Loucy (cell line): Measurements from ENCODE around the gene LPP.

Experiments
- H2AFZ ChIP-seq: fragments of 200-600 bp; sonication (generic); 2 replicates; pipeline ENCODE4 v1.6.0; 2016; ENCODE audit warnings: antibody characterized with exemption, mild to moderate bottlenecking, low read length, moderate library complexity
- H3F3A ChIP-seq: fragments of 200-600 bp; 2 replicates; pipeline ENCODE4 v1.6.0; 2016; ENCODE audit warnings: antibody characterized with exemption, low read depth, mild to moderate bottlenecking
- H3K27me3 ChIP-seq: fragments of 200-600 bp; sonication (generic); 2 replicates; pipeline ENCODE4 v1.6.1; 2014; ENCODE audit warnings: low read length, mild to moderate bottlenecking; ENCODE audit not compliant: insufficient read depth, poor library complexity, severe bottlenecking
- H3K36me3 ChIP-seq: fragments of 200-600 bp; sonication (generic); 2 replicates; pipeline ENCODE4 v1.6.1; 2016; ENCODE audit warnings: low read length; ENCODE audit not compliant: insufficient read depth
- H3K4me1 ChIP-seq: fragments of 200-600 bp; sonication (generic); 2 replicates; pipeline ENCODE4 v1.5.1; 2014; ENCODE audit warnings: low read length, mild to moderate bottlenecking; ENCODE audit not compliant: insufficient read depth, poor library complexity, severe bottlenecking
- H3K4me2 ChIP-seq: fragments of 200-600 bp; sonication (generic); 2 replicates; pipeline ENCODE4 v1.6.0; 2014; ENCODE audit warnings: antibody characterized with exemption, low read length, low read depth, mild to moderate bottlenecking; ENCODE audit not compliant: poor library complexity, severe bottlenecking
- H3K4me3 ChIP-seq: fragments of 200-600 bp; sonication (generic); 2 replicates; pipeline ENCODE4 v1.5.1; 2014; ENCODE audit warnings: low read length, mild to moderate bottlenecking, mixed read lengths; ENCODE audit not compliant: poor library complexity, severe bottlenecking
- H3K79me2 ChIP-seq: fragments of 200-600 bp; sonication (generic); 2 replicates; pipeline ENCODE4 v1.6.1; 2014; ENCODE audit warnings: low read length; ENCODE audit not compliant: insufficient read depth
- H3K9ac ChIP-seq: fragments of 200-600 bp; sonication (generic); 2 replicates; pipeline ENCODE4 v1.6.0; 2014; ENCODE audit warnings: mild to moderate bottlenecking, low read depth, low read length, moderate library complexity; ENCODE audit not compliant: poor library complexity, severe bottlenecking
- H3K9me2 ChIP-seq: fragments of 200-600 bp; sonication (generic); replicated peaks from 2 replicates; pipeline ENCODE4 v1.6.1; 2016; ENCODE audit warnings: low read depth, low read length, mixed read lengths
- H3K9me3 ChIP-seq: fragments of 200-600 bp; sonication (generic); 2 replicates; pipeline ENCODE4 v1.6.1; 2014; ENCODE audit warnings: mild to moderate bottlenecking, antibody characterized with exemption, low read length, low read depth; ENCODE audit not compliant: insufficient read depth
- H4K20me1 ChIP-seq: fragments of 200-600 bp; sonication (generic); 2 replicates; pipeline ENCODE4 v1.6.0; 2014; ENCODE audit warnings: antibody characterized with exemption, low read length, mild to moderate bottlenecking; ENCODE audit not compliant: insufficient read depth, poor library complexity, severe bottlenecking
- EZH2phosphoT487 ChIP-seq: fragments of 200-600 bp; IDR thresholded peaks from 2 replicates; pipeline ENCODE4 v1.6.1; 2018; ENCODE audit warnings: antibody characterized with exemption, mild to moderate bottlenecking, moderate library complexity, borderline replicate concordance
- TF ChIP-seq, protein P1 (sequence below): fragments of 200-600 bp; sonication (generic); conservative IDR thresholded peaks from 2 replicates; pipeline ENCODE4 v1.5.1; 2014; ENCODE audit warnings: mild to moderate bottlenecking, antibody characterized with exemption, low read length

LPP gene

GRCh38 chr3:188491276-188491687, 337.3 kb downstream of the LPP start:
- H3F3A ChIP-seq, result no peaks in the 10 kb centered on the region
- H3K9ac ChIP-seq, result no peak overlapping the region
- H3K9me2 ChIP-seq, result no peaks in the 10 kb centered on the region
- H3K36me3 ChIP-seq, result peaks cover 12% of the 10 kb centered on the region
- no peaks in the 10 kb centered on the region for H3K9me3 ChIP-seq
- H3K4me2 ChIP-seq, result no peak overlapping the region
- no peak overlapping the region for H2AFZ ChIP-seq
- no peaks in the 10 kb centered on the region for H3K79me2 ChIP-seq
- no peaks in the 10 kb centered on the region for H4K20me1 ChIP-seq
- H3K4me3 ChIP-seq, result no peak overlapping the region
- H3K4me1 ChIP-seq, result peaks cover 5% of the 10 kb centered on the region
- TF ChIP-seq, protein P1, sequence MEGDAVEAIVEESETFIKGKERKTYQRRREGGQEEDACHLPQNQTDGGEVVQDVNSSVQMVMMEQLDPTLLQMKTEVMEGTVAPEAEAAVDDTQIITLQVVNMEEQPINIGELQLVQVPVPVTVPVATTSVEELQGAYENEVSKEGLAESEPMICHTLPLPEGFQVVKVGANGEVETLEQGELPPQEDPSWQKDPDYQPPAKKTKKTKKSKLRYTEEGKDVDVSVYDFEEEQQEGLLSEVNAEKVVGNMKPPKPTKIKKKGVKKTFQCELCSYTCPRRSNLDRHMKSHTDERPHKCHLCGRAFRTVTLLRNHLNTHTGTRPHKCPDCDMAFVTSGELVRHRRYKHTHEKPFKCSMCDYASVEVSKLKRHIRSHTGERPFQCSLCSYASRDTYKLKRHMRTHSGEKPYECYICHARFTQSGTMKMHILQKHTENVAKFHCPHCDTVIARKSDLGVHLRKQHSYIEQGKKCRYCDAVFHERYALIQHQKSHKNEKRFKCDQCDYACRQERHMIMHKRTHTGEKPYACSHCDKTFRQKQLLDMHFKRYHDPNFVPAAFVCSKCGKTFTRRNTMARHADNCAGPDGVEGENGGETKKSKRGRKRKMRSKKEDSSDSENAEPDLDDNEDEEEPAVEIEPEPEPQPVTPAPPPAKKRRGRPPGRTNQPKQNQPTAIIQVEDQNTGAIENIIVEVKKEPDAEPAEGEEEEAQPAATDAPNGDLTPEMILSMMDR, result no peak
- TF ChIP-seq EZH2phosphoT487, result no peak
- no peaks in the 10 kb centered on the region for H3K27me3 ChIP-seq

DNA sequence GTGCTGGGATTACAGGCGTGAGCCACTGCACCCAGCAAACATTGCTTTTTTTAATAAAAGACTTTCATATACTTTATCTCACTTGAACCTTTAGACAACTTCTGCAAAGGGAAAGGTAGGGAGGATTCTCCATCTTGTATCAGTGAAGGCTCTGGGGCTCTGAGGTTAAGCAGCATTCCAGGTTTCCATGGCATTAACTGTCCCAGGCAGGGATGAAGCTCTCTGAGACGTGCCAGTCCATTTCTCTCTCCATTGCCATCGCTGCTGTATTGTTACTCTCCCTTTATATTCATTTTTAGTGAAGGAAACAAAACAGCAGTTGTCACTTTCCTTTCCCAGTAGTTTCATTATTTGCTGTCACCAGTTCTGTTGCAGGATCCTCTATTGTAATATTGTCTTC, 342.4 kb downstream of the LPP start:
- no peaks in the 10 kb centered on the region for H3K9me3 ChIP-seq
- H3K4me1 ChIP-seq, result peaks cover 5% of the 10 kb centered on the region
- no peak overlapping the region for H3K9ac ChIP-seq
- H3K4me3 ChIP-seq, result no peak overlapping the region
- no peaks in the 10 kb centered on the region for H3F3A ChIP-seq
- H3K27me3 ChIP-seq, result no peaks in the 10 kb centered on the region
- no peak for TF ChIP-seq EZH2phosphoT487
- TF ChIP-seq, protein P1, result no peak
- no peaks in the 10 kb centered on the region for H4K20me1 ChIP-seq
- no peaks in the 10 kb centered on the region for H3K79me2 ChIP-seq
- H3K9me2 ChIP-seq, result no peaks in the 10 kb centered on the region
- H3K36me3 ChIP-seq, result peaks cover 6% of the 10 kb centered on the region; the same call in 1 of the 2 replicates
- no peak overlapping the region for H3K4me2 ChIP-seq
- H2AFZ ChIP-seq, result no peak overlapping the region

- Histone ChIP-seq H3K4me3 (no peak overlapping the region), H3K36me3 (no peaks in the 10 kb centered on the region; the same call in 1 of the 2 replicates), H3K4me2 (no peak overlapping the region), H3K27me3 (no peaks in the 10 kb centered on the region), H3K79me2 (no peaks in the 10 kb centered on the region), H3K9ac (no peak overlapping the region), H4K20me1 (no peaks in the 10 kb centered on the region), H3K9me3 (no peaks in the 10 kb centered on the region), H3K9me2 (no peaks in the 10 kb centered on the region), H3F3A (no peaks in the 10 kb centered on the region), H3K4me1 (peaks cover 5% of the 10 kb centered on the region), H2AFZ (no peak overlapping the region)
- TF ChIP-seq, protein P1, result no peak
- no peak for TF ChIP-seq EZH2phosphoT487
Observed at GRCh38 chr3:188497021-188497420, 343.1 kb downstream of the LPP start.
